IMR-90 (cell line): ENCODE results near the gene WDR11. TPM values are rescaled to one million over a fixed set of nuclear protein-coding genes. Genes with fewer than 3 reads are reported as not detected.

Experiments used
- ATAC-seq: fragments of 200-7000 bp; cut with Tn5 transposase; 2 replicates; pipeline ENCODE4 v1.9.1; 2020; ENCODE audit warnings: low read depth, mild to moderate bottlenecking, moderate library complexity
- BruUV-seq: library from RNA; stranded (reverse); fragments of 400-500 nt; replicated peaks from 2 replicates; lab custom pipeline; 2021; lab: Mats Ljungman, UMichigan
- CTCF ChIA-PET: fragments of 300-600 bp; formaldehyde crosslinking; extraction: SDS; loops from one replicate; lab custom pipeline; 2021; ENCODE audit warnings: antibody characterized with exemption; lab: Yijun Ruan, JAX
- POLR2A ChIA-PET: fragments of 300-600 bp; sonication (Branson Sonifier 250); formaldehyde crosslinking; loops from one replicate; lab custom pipeline; 2022; ENCODE audit warnings: antibody characterized with exemption; ENCODE audit not compliant: unreplicated experiment; lab: Charles Lee
- DNase-seq: peaks from one replicate; pipeline ENCODE4 v3.0.0; 2013
- H2AFZ ChIP-seq: replicated peaks from 2 replicates; pipeline ENCODE3; 2013; ENCODE audit warnings: low read length, mild to moderate bottlenecking; ENCODE audit not compliant: poor library complexity
- H2AK5ac ChIP-seq: 2 replicates; pipeline ENCODE4 v1.6.1; 2013; ENCODE audit warnings: low read depth, low read length, inconsistent platforms
- H2AK9ac ChIP-seq: replicated peaks from 2 replicates; pipeline ENCODE3; 2013; ENCODE audit warnings: mild to moderate bottlenecking, low read depth, low read length, moderate library complexity; ENCODE audit not compliant: poor library complexity
- H2BK120ac ChIP-seq: 2 replicates; pipeline ENCODE4 v1.6.1; 2013; ENCODE audit warnings: low read depth, low read length, inconsistent platforms
- H2BK15ac ChIP-seq: 3 replicates; pipeline ENCODE4 v1.6.1; 2013; ENCODE audit warnings: low read depth, low read length, inconsistent platforms
- H2BK20ac ChIP-seq: 2 replicates; pipeline ENCODE4 v1.6.1; 2013; ENCODE audit warnings: low read depth, mild to moderate bottlenecking, inconsistent platforms, low read length, moderate library complexity
- H2BK5ac ChIP-seq: 2 replicates; pipeline ENCODE4 v1.6.1; 2013; ENCODE audit warnings: mild to moderate bottlenecking, low read depth, low read length, inconsistent platforms; ENCODE audit not compliant: poor library complexity, severe bottlenecking
- H3K14ac ChIP-seq: replicated peaks from 2 replicates; pipeline ENCODE4 v1.6.1; 2013; ENCODE audit warnings: low read depth, low read length, inconsistent platforms
- H3K18ac ChIP-seq: 2 replicates; pipeline ENCODE4 v1.6.1; 2013; ENCODE audit warnings: low read depth, low read length, control low read depth
- H3K23ac ChIP-seq: 2 replicates; pipeline ENCODE4 v1.6.1; 2013; ENCODE audit warnings: low read depth, low read length, inconsistent platforms
- H3K27ac ChIP-seq: 2 replicates; pipeline ENCODE4 v1.5.1; 2013; ENCODE audit warnings: mild to moderate bottlenecking, control low read depth, low read length; ENCODE audit not compliant: insufficient read depth
- H3K27me3 ChIP-seq: 2 replicates; pipeline ENCODE4 v1.6.1; 2013; ENCODE audit warnings: low read length; ENCODE audit not compliant: control insufficient read depth, insufficient read depth
- H3K36me3 ChIP-seq: 2 replicates; pipeline ENCODE4 v1.6.1; 2013; ENCODE audit warnings: low read length, mixed read lengths; ENCODE audit not compliant: control insufficient read depth, insufficient read depth
- H3K4ac ChIP-seq: 2 replicates; pipeline ENCODE4 v1.6.1; 2013; ENCODE audit warnings: low read depth, low read length, inconsistent platforms
- H3K4me1 ChIP-seq: 2 replicates; pipeline ENCODE4 v1.6.1; 2013; ENCODE audit warnings: low read length, mixed read lengths; ENCODE audit not compliant: control insufficient read depth, insufficient read depth
- H3K4me2 ChIP-seq: 2 replicates; pipeline ENCODE4 v1.6.1; 2013; ENCODE audit warnings: low read depth, mild to moderate bottlenecking, control low read depth, low read length, moderate library complexity
- H3K4me3 ChIP-seq: 2 replicates; pipeline ENCODE4 v1.5.1; 2013; ENCODE audit warnings: low read depth, mild to moderate bottlenecking, control low read depth, low read length, moderate library complexity; ENCODE audit not compliant: insufficient read depth
- H3K56ac ChIP-seq: 2 replicates; pipeline ENCODE4 v1.6.1; 2013; ENCODE audit warnings: low read length, inconsistent platforms; ENCODE audit not compliant: insufficient read depth; ENCODE audit errors: extremely low read depth
- H3K79me1 ChIP-seq, 2 experiments: 2 replicates each; pipeline ENCODE4 v1.6.1; 2013; ENCODE audit warnings: low read length in 2 of 2, inconsistent platforms in 1 of 2, low read depth in 1 of 2
- H3K9ac ChIP-seq: 2 replicates; pipeline ENCODE4 v1.6.1; 2013; ENCODE audit warnings: low read depth, low read length, control low read depth
- H3K9me1 ChIP-seq: 2 replicates; pipeline ENCODE4 v1.6.1; 2013; ENCODE audit warnings: low read length, inconsistent platforms; ENCODE audit not compliant: insufficient read depth
- H3K9me3 ChIP-seq: 2 replicates; pipeline ENCODE4 v1.6.1; 2013; ENCODE audit warnings: low read length; ENCODE audit not compliant: control insufficient read depth, insufficient read depth
- H4K20me1 ChIP-seq: 2 replicates; pipeline ENCODE4 v1.6.1; 2013; ENCODE audit warnings: low read length, inconsistent platforms; ENCODE audit not compliant: insufficient read depth
- H4K5ac ChIP-seq: 2 replicates; pipeline ENCODE4 v1.6.1; 2013; ENCODE audit warnings: mild to moderate bottlenecking, low read depth, low read length, control low read depth
- H4K8ac ChIP-seq, 2 experiments: 2 replicates each; pipeline ENCODE4 v1.6.1; 2013; ENCODE audit warnings: low read depth in 2 of 2, low read length in 2 of 2, control low read depth in 1 of 2, inconsistent platforms in 1 of 2
- H4K91ac ChIP-seq: 2 replicates; pipeline ENCODE4 v1.6.1; 2013; ENCODE audit warnings: low read depth, low read length, inconsistent platforms; ENCODE audit not compliant: insufficient read depth
- BHLHE40 ChIP-seq: fragments of 150-350 bp; IDR thresholded peaks from 2 replicates; pipeline ENCODE4 v1.6.1; 2016; ENCODE audit warnings: mild to moderate bottlenecking, low read depth, low read length
- CEBPB ChIP-seq: IDR thresholded peaks from 2 replicates; pipeline ENCODE4 v1.6.1; 2012; ENCODE audit warnings: low read depth, low read length, improper control_type of control experiment
- CHD1 ChIP-seq: IDR thresholded peaks from 2 replicates; pipeline ENCODE4 v1.6.1; 2012; ENCODE audit warnings: low read depth, low read length, improper control_type of control experiment
- MAFK ChIP-seq: IDR thresholded peaks from 2 replicates; pipeline ENCODE4 v1.6.1; 2012; ENCODE audit warnings: low read depth, low read length, improper control_type of control experiment
- MAZ ChIP-seq: IDR thresholded peaks from 2 replicates; pipeline ENCODE4 v1.6.1; 2012; ENCODE audit warnings: low read depth, mild to moderate bottlenecking, low read length, improper control_type of control experiment, moderate library complexity, borderline replicate concordance
- MXI1 ChIP-seq: IDR thresholded peaks from 2 replicates; pipeline ENCODE4 v1.6.1; 2012; ENCODE audit warnings: low read depth, mild to moderate bottlenecking, low read length, moderate library complexity, borderline replicate concordance
- POLR2A ChIP-seq: IDR thresholded peaks from 2 replicates; pipeline ENCODE4 v1.6.1; 2012; ENCODE audit warnings: mild to moderate bottlenecking, low read depth, low read length
- RCOR1 ChIP-seq: IDR thresholded peaks from 2 replicates; pipeline ENCODE4 v1.6.1; 2012; ENCODE audit warnings: mild to moderate bottlenecking, low read length, improper control_type of control experiment; ENCODE audit not compliant: insufficient replicate concordance
- WGBS, 2 experiments: methylation state at CpG; one replicate each; pipeline versions ENCODE4 v1.1.5 to v1.1.7; 2013; ENCODE audit warnings: missing lambda C conversion rate in 2 of 2; ENCODE audit not compliant: insufficient read length in 1 of 2; ENCODE audit errors: extremely low coverage in 2 of 2; 5-methylcytosine and 5-hydroxymethylcytosine counted together
- dilution Hi-C: fragments of 300-500 bp; cut with HindIII; formaldehyde crosslinking; loops from one replicate; pipeline ENCODE4 v1.14.3; 2018; ENCODE audit warnings: low sequenced_read_pairs; ENCODE audit not compliant: unreplicated experiment
- in situ Hi-C: fragments of 300-500 bp; cut with MboI; formaldehyde crosslinking; loops from 3 replicates; pipeline ENCODE4 v1.14.3; 2019; ENCODE audit warnings: low sequenced_read_pairs, inconsistent platforms, mixed read lengths
- intact Hi-C: fragments of 100-400 bp; cut with micrococcal nuclease; formaldehyde crosslinking; loops from 2 replicates; pipeline ENCODE4 v1.10.0; 2022
- polyA plus RNA-seq, 3 experiments: library from polyadenylated mRNA; depleted of rRNA; stranded (reverse); fragments of >200 nt; gene quantifications; 2 replicates each; pipeline ENCODE4 v1.2.3, GENCODE V29; 2012; ENCODE audit warnings: low replicate concordance in 1 of 3
- total RNA-seq: library from RNA; depleted of rRNA; stranded (reverse); fragments of >200 nt; gene quantifications from 2 replicates; pipeline ENCODE4 v1.2.3, GENCODE V29; 2012

The WDR11 gene
- total and polyA plus RNA-seq, 2 of the 4 experiments (the other 2 are of a cell fraction) = 31.6 to 62.6 TPM

DNA sequence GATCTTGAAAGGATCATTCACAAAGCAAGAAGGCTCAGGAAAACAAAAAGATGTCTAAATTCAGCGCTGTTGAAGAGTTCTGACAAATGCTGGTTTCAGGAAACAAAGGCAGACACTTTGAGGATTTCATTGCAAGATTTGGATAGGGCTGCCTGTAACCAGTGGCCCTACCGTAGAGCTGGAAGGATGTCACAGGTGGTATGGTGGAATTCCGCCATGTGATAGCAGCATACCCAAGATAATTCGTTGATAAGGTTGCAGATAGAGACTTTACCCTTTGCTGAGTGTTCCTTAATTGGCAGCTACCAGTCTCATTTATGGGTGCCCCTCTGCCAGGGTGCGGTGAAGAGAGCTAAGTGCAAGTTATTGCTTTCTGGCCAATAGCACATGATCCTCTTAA is 100.1 kb downstream of the WDR11 start:
- Histone ChIP-seq H3K14ac (no peak overlapping the region), H3K9me1 (no peaks in the 10 kb centered on the region), H3K27ac (no peak overlapping the region), H4K5ac (no peak overlapping the region), H2BK20ac (no peak overlapping the region), H3K9ac (no peak overlapping the region), H3K18ac (no peak overlapping the region), H4K91ac (no peak overlapping the region), H3K36me3 (no peaks in the 10 kb centered on the region), H3K4me2 (no peak overlapping the region), H3K4ac (no peak overlapping the region), H3K79me1 (no peaks in the 10 kb centered on the region), H3K4me1 (no peaks in the 10 kb centered on the region), H4K20me1 (no peaks in the 10 kb centered on the region), H3K27me3 (peaks cover 14% of the 10 kb centered on the region), H3K23ac (no peak overlapping the region), H2BK120ac (no peak overlapping the region), H2AFZ (no peak overlapping the region), H2AK9ac (no peak overlapping the region), H3K9me3 (no peaks in the 10 kb centered on the region), H4K8ac (no peak overlapping the region), H2AK5ac (no peak overlapping the region), H2BK15ac (no peak overlapping the region), H3K4me3 (no peak overlapping the region), H3K56ac (no peak overlapping the region), H2BK5ac (no peak overlapping the region)
- WGBS, 2 experiments = 67% methylated on average over 1 of the region's 5 CpGs; no CpG with 5 or more reads in 1 of the 2 experiments
- intact Hi-C loops (no loop called here), dilution Hi-C loops (no loop called here), in situ Hi-C loops (no loop called here)
- ChIA-PET CTCF (interaction anchor here (1.0 kb wide), 1 partner anchor 1187 kb away, joined by 3 read pairs; no protein-coding TSS in a partner anchor), POLR2A (no interaction called here)
- DNase-seq (no peak), ATAC-seq (no peak)
- TF ChIP-seq RCOR1 (no peak), POLR2A (no peak), MXI1 (no peak), CEBPB (no peak), MAZ (no peak), CHD1 (no peak), BHLHE40 (no peak), MAFK (no peak)
- BruUV-seq = no TSS peak
